Measurements from ENCODE around the gene NAALADL1. TPM values are rescaled to one million over a fixed set of nuclear protein-coding genes. Genes with fewer than 3 reads are reported as not detected.

The NAALADL1 gene
- total RNA-seq, 3 donors from 2014 or later, result 6.9 to 57.7 (median 32.6) TPM

DNA sequence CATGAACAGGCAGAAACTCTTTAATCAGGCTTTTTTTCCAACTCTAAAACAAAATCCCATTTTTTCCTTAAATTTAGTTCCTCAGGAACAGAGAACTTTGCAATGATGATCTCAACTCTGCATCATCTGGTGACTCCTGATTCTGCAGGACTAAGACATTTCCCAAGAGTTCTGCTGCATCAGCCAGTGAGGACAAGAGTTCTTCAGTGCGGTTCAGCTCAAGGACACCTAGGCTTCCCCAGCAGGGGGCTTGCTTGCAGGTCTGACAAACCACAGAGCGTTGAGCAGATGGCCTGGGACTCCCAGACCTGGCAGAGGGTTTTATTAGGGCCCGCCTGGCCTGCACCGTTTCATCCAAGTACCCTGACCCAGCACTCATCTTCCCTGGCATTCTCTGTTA is 19.1 kb upstream of the NAALADL1 start:
- no peaks in the 10 kb centered on the region for H3K36me3 ChIP-seq (ENCODE audit: low read depth)
- no peak for TF ChIP-seq CTCF (IDR thresholded peaks at IDR 0.05)
- no peak overlapping the region for H3K4me3 ChIP-seq
- no peak for ATAC-seq
- H3K4me1 ChIP-seq (ENCODE audit: low read depth), result peaks cover 3% of the 10 kb centered on the region
- no peak for DNase-seq
- intact Hi-C loops (cut with DNase I, micrococcal nuclease), result no loop called here
- H3K9me3 ChIP-seq, result no peaks in the 10 kb centered on the region

DNA sequence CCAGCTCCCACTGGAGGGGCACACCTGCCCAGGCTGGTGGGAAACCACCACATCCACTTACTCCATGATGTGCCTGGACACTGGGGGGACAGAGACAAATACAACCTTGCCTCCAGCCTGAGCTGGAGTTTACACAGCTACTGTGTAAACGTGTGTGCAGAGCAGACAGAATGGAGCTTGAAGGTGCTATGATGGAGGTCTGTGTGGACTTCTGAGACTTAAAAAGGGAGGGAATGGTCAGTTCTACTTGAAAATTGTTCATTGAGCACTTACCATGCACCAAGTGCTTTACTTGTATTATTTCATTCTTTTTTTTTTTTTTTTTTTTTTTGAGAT is 14.2 kb upstream of the NAALADL1 start:
- H3K4me3 ChIP-seq, result no peak overlapping the region
- H3K36me3 ChIP-seq (ENCODE audit: low read depth), result no peaks in the 10 kb centered on the region
- DNase-seq, result no peak
- no peak for TF ChIP-seq CTCF (IDR thresholded peaks at IDR 0.05)
- intact Hi-C loops (cut with DNase I, micrococcal nuclease), result no loop called here
- no peak for ATAC-seq
- no peaks in the 10 kb centered on the region for H3K4me1 ChIP-seq (ENCODE audit: low read depth)
- no peaks in the 10 kb centered on the region for H3K9me3 ChIP-seq

DNA sequence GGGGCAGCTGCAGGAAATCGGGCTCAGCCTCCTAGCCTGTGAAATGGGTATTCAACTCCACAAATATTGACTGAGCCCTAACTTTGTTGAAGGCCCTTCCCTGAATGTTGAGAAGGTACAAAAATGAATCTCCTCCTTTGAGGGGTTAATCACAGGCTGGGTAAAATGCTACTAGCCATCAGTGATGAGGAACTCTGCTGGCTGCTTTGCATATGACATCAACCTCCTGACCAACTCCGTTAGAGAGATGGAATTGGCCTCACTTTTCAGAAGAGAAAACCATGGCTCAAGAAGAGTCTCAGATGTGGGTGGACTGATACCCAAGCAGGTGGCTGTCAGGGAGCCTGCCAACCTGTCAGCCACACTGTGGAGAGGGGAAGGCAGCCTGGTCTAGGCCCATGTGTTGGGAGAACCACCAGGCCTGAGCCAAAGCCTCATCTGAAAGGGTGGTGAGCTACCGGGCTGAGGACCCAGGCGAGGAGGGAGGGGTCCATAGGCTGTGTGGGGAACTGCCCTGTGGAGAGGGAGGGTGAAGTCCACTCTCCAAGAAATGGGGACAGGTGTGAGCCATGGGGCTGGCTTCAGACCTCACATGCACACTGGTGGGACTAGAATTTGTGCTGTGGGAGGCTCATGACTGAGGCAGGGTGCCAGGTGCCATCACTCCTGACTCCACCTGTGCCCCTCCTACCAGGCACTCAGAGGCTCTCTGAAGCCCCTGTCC is 13.7 kb upstream of the NAALADL1 start:
- TF ChIP-seq CTCF (IDR thresholded peaks at IDR 0.05), result no peak
- H3K36me3 ChIP-seq (ENCODE audit: low read depth), result no peaks in the 10 kb centered on the region
- DNase-seq, result no peak
- intact Hi-C loops (cut with DNase I, micrococcal nuclease), result no loop called here
- no peaks in the 10 kb centered on the region for H3K4me1 ChIP-seq (ENCODE audit: low read depth)
- no peak overlapping the region for H3K4me3 ChIP-seq
- no peaks in the 10 kb centered on the region for H3K9me3 ChIP-seq
- no peak for ATAC-seq

DNA sequence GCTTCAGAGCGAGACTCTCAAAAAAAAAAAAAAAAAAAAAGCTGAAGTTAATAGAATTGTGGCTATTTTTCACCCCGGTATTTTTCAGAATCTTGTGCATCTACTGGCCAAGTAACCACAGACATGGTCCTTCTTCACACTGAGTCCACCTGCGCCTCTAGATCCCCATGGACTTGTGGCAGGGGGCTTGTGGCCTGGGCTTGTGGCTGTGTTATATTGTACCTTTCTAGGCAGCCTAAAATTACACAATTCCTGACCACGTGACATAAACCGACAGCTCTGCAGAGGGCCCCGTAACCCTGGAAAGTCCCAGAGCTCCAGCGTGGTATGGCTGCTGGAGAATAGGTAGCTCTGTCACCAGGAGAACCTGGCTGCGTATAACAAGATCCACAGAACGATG is 10.9 kb upstream of the NAALADL1 start:
- Histone ChIP-seq H3K4me1 (ENCODE audit: low read depth) (no peaks in the 10 kb centered on the region), H3K4me3 (no peak overlapping the region), H3K36me3 (ENCODE audit: low read depth) (no peaks in the 10 kb centered on the region), H3K9me3 (no peaks in the 10 kb centered on the region)
- intact Hi-C loops (cut with DNase I, micrococcal nuclease), result no loop called here
- TF ChIP-seq CTCF (IDR thresholded peaks at IDR 0.05), result no peak
- DNase-seq (no peak), ATAC-seq (no peak)

- DNase-seq (no peak), ATAC-seq (no peak)
- Histone ChIP-seq H3K4me3 (no peak overlapping the region), H3K4me1 (ENCODE audit: low read depth) (no peaks in the 10 kb centered on the region), H3K9me3 (no peaks in the 10 kb centered on the region), H3K36me3 (ENCODE audit: low read depth) (no peaks in the 10 kb centered on the region)
- intact Hi-C loops (cut with DNase I, micrococcal nuclease), result no loop called here
- no peak for TF ChIP-seq CTCF (IDR thresholded peaks at IDR 0.05)
Observed at GRCh38 chr11:65067446-65067845, 9.1 kb upstream of the NAALADL1 start.

- no peaks in the 10 kb centered on the region for H3K36me3 ChIP-seq (ENCODE audit: low read depth)
- intact Hi-C loops (cut with DNase I, micrococcal nuclease), result no loop called here
- DNase-seq (no peak), ATAC-seq (no peak)
- no peaks in the 10 kb centered on the region for H3K4me1 ChIP-seq (ENCODE audit: low read depth)
- H3K4me3 ChIP-seq, result no peak overlapping the region
- H3K9me3 ChIP-seq, result no peaks in the 10 kb centered on the region
- TF ChIP-seq CTCF (IDR thresholded peaks at IDR 0.05), result no peak
Observed at GRCh38 chr11:65066805-65067291, 8.5 kb upstream of the NAALADL1 start.
